HFF-Myc (cell line): ENCODE measurements around the gene TSC1.

Experiments used
- DNase-seq: peaks from one replicate; pipeline ENCODE4 v3.0.0-alpha.2; 2011; ENCODE audit warnings: low read depth; ENCODE audit errors: extremely low read depth
- H3K4me3 ChIP-seq: replicated peaks from 2 replicates; pipeline ENCODE4 v1.5.1; 2011; ENCODE audit warnings: low read depth, mild to moderate bottlenecking, control low read depth, low read length
- CTCF ChIP-seq: IDR thresholded peaks from 2 replicates; pipeline ENCODE4 v1.5.1; 2012; ENCODE audit warnings: mild to moderate bottlenecking, low read depth, low read length, control low read depth; ENCODE audit errors: missing control alignments

TSC1 gene

GRCh38 chr9:132892400-132892799 is 52.0 kb downstream of the TSC1 start:
- no peak overlapping the region for H3K4me3 ChIP-seq
- TF ChIP-seq CTCF, result no peak
- DNase-seq, result no peak

GRCh38 chr9:132888151-132888550 is 56.3 kb downstream of the TSC1 start:
- no peak overlapping the region for H3K4me3 ChIP-seq
- no peak for TF ChIP-seq CTCF
- DNase-seq, result no peak

- DNase-seq, result no peak
- H3K4me3 ChIP-seq, result no peak overlapping the region
- no peak for TF ChIP-seq CTCF
Observed at GRCh38 chr9:132887181-132888120, 57.0 kb downstream of the TSC1 start.

- no peak for TF ChIP-seq CTCF
- DNase-seq, result no peak
- H3K4me3 ChIP-seq, result no peak overlapping the region
Observed at GRCh38 chr9:132886334-132886725, 58.1 kb downstream of the TSC1 start.

- DNase-seq, result no peak
- no peak overlapping the region for H3K4me3 ChIP-seq
- TF ChIP-seq CTCF, result no peak
Observed at GRCh38 chr9:132885720-132886333, 58.6 kb downstream of the TSC1 start.

- no peak for TF ChIP-seq CTCF
- DNase-seq, result no peak
- H3K4me3 ChIP-seq, result no peak overlapping the region
Observed at GRCh38 chr9:132883349-132884294, 60.8 kb downstream of the TSC1 start.
